ENCODE measurements around the gene GPR180. TPM values are rescaled to one million over a fixed set of nuclear protein-coding genes. Genes with fewer than 3 reads are reported as not detected.
"Not testable (repeated sequence)": the region's sequence is repeated elsewhere in the genome, so short reads cannot be mapped to it uniquely, and the experiment has no call there.

The GPR180 gene
- total RNA-seq, 4 donors from 2014 or later: 3.6 to 24.9 (median 7.7) TPM

- TF ChIP-seq, protein P1, sequence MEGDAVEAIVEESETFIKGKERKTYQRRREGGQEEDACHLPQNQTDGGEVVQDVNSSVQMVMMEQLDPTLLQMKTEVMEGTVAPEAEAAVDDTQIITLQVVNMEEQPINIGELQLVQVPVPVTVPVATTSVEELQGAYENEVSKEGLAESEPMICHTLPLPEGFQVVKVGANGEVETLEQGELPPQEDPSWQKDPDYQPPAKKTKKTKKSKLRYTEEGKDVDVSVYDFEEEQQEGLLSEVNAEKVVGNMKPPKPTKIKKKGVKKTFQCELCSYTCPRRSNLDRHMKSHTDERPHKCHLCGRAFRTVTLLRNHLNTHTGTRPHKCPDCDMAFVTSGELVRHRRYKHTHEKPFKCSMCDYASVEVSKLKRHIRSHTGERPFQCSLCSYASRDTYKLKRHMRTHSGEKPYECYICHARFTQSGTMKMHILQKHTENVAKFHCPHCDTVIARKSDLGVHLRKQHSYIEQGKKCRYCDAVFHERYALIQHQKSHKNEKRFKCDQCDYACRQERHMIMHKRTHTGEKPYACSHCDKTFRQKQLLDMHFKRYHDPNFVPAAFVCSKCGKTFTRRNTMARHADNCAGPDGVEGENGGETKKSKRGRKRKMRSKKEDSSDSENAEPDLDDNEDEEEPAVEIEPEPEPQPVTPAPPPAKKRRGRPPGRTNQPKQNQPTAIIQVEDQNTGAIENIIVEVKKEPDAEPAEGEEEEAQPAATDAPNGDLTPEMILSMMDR (IDR thresholded peaks at IDR 0.05): no peak
- no peak for TF ChIP-seq POLR2A (IDR thresholded peaks at IDR 0.05)
- no peak overlapping the region for H3K27ac ChIP-seq
- no peaks in the 10 kb centered on the region for H3K9me3 ChIP-seq
- no peak overlapping the region for H3K4me3 ChIP-seq
- DNase-seq: no peak
- H3K4me1 ChIP-seq: no peaks in the 10 kb centered on the region
- H3K27me3 ChIP-seq: no peaks in the 10 kb centered on the region
- H3K36me3 ChIP-seq: no peaks in the 10 kb centered on the region
- intact Hi-C loops (cut with DNase I; ENCODE audit: low total_unique reads): loop anchor here (10.0 kb wide), 1 partner anchor 189 kb away; no protein-coding TSS in a partner anchor
Observed at GRCh38 chr13:94623316-94623715, 21.7 kb downstream of the GPR180 start.

DNA sequence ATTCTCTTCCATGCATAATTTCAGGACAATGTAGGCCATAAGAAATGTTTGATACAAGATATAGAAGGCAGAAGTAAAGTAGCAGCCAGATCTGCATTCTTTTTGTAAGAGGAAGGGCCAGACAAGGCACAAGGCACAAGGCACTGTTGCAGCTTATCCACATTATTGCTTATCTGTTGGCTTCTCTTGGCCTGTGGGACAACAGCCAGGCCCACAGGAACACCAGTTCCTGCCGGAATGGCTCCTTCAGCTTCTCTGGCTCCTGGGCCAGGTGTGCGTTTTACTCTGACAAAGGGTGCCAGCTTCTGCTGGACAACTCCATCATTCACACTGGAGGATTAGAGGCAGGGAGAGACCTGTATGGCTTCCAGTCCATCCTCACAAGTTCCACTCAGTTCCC lies 29.2 kb downstream of the GPR180 start:
- Histone ChIP-seq H3K4me1 (no peaks in the 10 kb centered on the region), H3K4me3 (no peak overlapping the region), H3K27me3 (no peaks in the 10 kb centered on the region), H3K27ac (no peak overlapping the region), H3K36me3 (no peaks in the 10 kb centered on the region), H3K9me3 (no peaks in the 10 kb centered on the region)
- TF ChIP-seq, protein P1 (IDR thresholded peaks at IDR 0.05): no peak
- no peak for TF ChIP-seq POLR2A (IDR thresholded peaks at IDR 0.05)
- DNase-seq: no peak
- intact Hi-C loops (cut with DNase I; ENCODE audit: low total_unique reads): no loop called here

GRCh38 chr13:94632226-94632980 lies 30.7 kb downstream of the GPR180 start:
- no peak overlapping the region for H3K4me3 ChIP-seq
- H3K27ac ChIP-seq: no peak overlapping the region
- H3K9me3 ChIP-seq: no peaks in the 10 kb centered on the region
- no peaks in the 10 kb centered on the region for H3K4me1 ChIP-seq
- intact Hi-C loops (cut with DNase I; ENCODE audit: low total_unique reads): no loop called here
- H3K27me3 ChIP-seq: no peaks in the 10 kb centered on the region
- H3K36me3 ChIP-seq: no peaks in the 10 kb centered on the region
- no peak for TF ChIP-seq POLR2A (IDR thresholded peaks at IDR 0.05)
- TF ChIP-seq, protein P1 (IDR thresholded peaks at IDR 0.05): no peak
- DNase-seq: no peak

DNA sequence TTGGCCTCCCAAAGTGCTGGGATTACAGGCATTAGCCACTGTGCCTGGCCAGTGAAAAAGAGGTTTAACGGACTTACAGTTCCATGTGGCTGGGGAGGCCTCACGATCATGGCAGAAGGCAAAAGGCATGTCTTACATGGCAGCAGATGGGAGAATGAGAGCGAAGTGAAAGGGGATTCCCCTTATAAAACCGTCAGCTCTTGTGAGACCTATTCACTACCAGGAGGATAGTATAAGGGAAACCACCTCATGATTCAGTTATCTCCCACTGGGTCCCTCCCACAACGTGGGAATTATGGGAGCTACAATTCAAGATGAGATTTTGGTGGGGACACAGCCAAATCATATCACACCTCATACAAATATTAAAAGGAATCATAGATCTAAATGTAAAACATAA lies 34.4 kb downstream of the GPR180 start:
- H3K4me1 ChIP-seq; H3K4me3 ChIP-seq; H3K9me3 ChIP-seq; intact Hi-C loops (cut with DNase I; ENCODE audit: low total_unique reads); H3K27ac ChIP-seq; DNase-seq; H3K27me3 ChIP-seq; H3K36me3 ChIP-seq: not testable (repeated sequence)

DNA sequence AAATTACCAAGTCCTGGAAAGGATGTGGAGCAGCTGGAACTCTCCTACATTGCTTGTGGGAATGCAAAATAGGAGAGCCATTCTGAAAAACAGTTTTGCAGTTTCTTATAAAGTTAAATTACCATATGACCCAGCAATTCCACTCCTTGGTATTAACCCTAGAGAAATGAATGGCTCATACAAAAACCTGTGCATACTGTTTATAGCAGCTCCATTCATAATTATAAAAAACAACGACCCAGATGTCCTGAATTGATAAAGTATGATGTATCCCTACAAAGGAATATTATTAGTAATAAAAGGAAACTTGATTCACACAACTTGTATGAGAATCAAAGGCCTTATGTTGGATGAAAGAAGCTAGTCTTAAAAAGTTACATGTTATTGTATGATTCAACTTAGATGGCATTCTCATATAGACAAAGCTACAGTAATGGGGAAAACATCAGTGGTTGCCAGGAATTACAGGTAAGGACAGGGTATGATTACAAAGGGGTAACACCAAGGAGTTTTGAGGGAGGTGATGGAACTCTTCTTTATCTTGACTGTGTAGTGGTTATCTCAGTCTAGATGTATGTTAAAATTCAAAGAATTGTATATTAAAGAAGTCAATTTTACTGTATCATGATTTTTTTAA lies 35.4 kb downstream of the GPR180 start:
- no peaks in the 10 kb centered on the region for H3K27me3 ChIP-seq
- no peaks in the 10 kb centered on the region for H3K9me3 ChIP-seq
- no peak for DNase-seq
- H3K36me3 ChIP-seq: no peaks in the 10 kb centered on the region
- H3K4me1 ChIP-seq: no peaks in the 10 kb centered on the region
- H3K27ac ChIP-seq: no peak overlapping the region
- H3K4me3 ChIP-seq: no peak overlapping the region
- TF ChIP-seq, protein P1 (IDR thresholded peaks at IDR 0.05): no peak
- TF ChIP-seq POLR2A (IDR thresholded peaks at IDR 0.05): no peak
- intact Hi-C loops (cut with DNase I; ENCODE audit: low total_unique reads): no loop called here

DNA sequence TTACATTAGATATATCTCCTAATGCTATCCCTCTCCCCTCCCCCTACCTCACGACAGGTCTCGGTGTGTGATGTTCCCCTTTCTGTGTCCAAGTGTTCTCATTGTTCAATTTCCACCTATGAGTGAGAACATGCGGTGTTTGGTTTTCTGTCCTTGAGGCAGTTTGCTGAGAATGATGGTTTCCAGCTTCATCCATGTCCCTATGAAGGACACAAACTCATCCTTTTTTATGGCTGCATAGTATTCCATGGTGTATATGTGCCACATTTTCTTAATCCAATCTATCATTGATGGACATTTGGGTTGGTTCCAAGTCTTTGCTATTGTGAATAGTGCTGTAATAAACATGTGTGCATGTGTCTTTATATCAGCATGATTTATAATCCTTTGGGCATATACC lies 36.0 kb downstream of the GPR180 start:
- H3K27ac ChIP-seq; H3K4me1 ChIP-seq; H3K27me3 ChIP-seq; H3K4me3 ChIP-seq; DNase-seq; H3K36me3 ChIP-seq; H3K9me3 ChIP-seq; intact Hi-C loops (cut with DNase I; ENCODE audit: low total_unique reads): not testable (repeated sequence)

All from uterus (tissue), 4 donors.